Memory B cell (primary cell): ENCODE measurements around the gene CDKL5.

ENCODE experiments used
- ATAC-seq: fragments of 150-1000 bp; cut with Tn5 transposase; 2 replicates; pipeline ENCODE4 v1.10.0; 2021; ENCODE audit warnings: low read depth, mild to moderate bottlenecking, moderate library complexity
- DNase-seq, 2 donors: peaks; one replicate each; pipeline ENCODE4 v3.0.0; 2022; ENCODE audit warnings: low spot score in 2 of 2
- H3K27ac Mint-ChIP-seq: one replicate; pipeline ENCODE4 v1.8.0; 2022; ENCODE audit warnings: mild to moderate bottlenecking, moderate library complexity, mixed read lengths
- H3K27me3 Mint-ChIP-seq: one replicate; pipeline ENCODE4 v1.8.0; 2022; ENCODE audit warnings: mixed read lengths
- H3K36me3 Mint-ChIP-seq: one replicate; pipeline ENCODE4 v1.8.0; 2022; ENCODE audit warnings: mild to moderate bottlenecking, mixed read lengths
- H3K4me1 Mint-ChIP-seq: one replicate; pipeline ENCODE4 v1.8.0; 2022; ENCODE audit warnings: mixed read lengths
- H3K4me3 Mint-ChIP-seq: one replicate; pipeline ENCODE4 v1.8.0; 2022; ENCODE audit warnings: mild to moderate bottlenecking, moderate library complexity, mixed read lengths
- H3K9me3 Mint-ChIP-seq: one replicate; pipeline ENCODE4 v1.8.0; 2022; ENCODE audit warnings: mixed read lengths

CDKL5 gene

GRCh38 chrX:18616688-18617406, 191.4 kb downstream of the CDKL5 start:
- ATAC-seq = no peak
- H3K9me3 Mint-ChIP-seq = no peaks in the 10 kb centered on the region
- peaks cover 11% of the 10 kb centered on the region for H3K36me3 Mint-ChIP-seq
- no peaks in the 10 kb centered on the region for H3K4me1 Mint-ChIP-seq
- H3K27me3 Mint-ChIP-seq = no peaks in the 10 kb centered on the region
- H3K27ac Mint-ChIP-seq = no peak overlapping the region
- no peak overlapping the region for H3K4me3 Mint-ChIP-seq
- DNase-seq = no peak

GRCh38 chrX:18617407-18617750, 192.0 kb downstream of the CDKL5 start:
- H3K4me1 Mint-ChIP-seq = no peaks in the 10 kb centered on the region
- peaks cover 11% of the 10 kb centered on the region for H3K36me3 Mint-ChIP-seq
- no peaks in the 10 kb centered on the region for H3K27me3 Mint-ChIP-seq
- no peak overlapping the region for H3K4me3 Mint-ChIP-seq
- no peak overlapping the region for H3K27ac Mint-ChIP-seq
- no peak for ATAC-seq
- no peak for DNase-seq
- H3K9me3 Mint-ChIP-seq = no peaks in the 10 kb centered on the region

GRCh38 chrX:18619288-18619687, 193.9 kb downstream of the CDKL5 start:
- Mint-ChIP-seq H3K4me1 (no peaks in the 10 kb centered on the region), H3K9me3 (no peaks in the 10 kb centered on the region), H3K36me3 (peaks cover 9% of the 10 kb centered on the region)

GRCh38 chrX:18620349-18620748, 194.9 kb downstream of the CDKL5 start:
- DNase-seq = no peak
- no peak overlapping the region for H3K27ac Mint-ChIP-seq
- ATAC-seq = no peak

More at GRCh38 chrX:18619288-18619687, 193.9 kb downstream of the CDKL5 start:
- no peak overlapping the region for H3K4me3 Mint-ChIP-seq
- H3K27me3 Mint-ChIP-seq = no peaks in the 10 kb centered on the region
- ATAC-seq (no peak), DNase-seq (no peak)
- H3K27ac Mint-ChIP-seq = no peak overlapping the region

GRCh38 chrX:18624599-18624998, 199.2 kb downstream of the CDKL5 start:
- peaks cover 8% of the 10 kb centered on the region for H3K36me3 Mint-ChIP-seq
- no peak overlapping the region for H3K27ac Mint-ChIP-seq
- no peak overlapping the region for H3K4me3 Mint-ChIP-seq
- DNase-seq = no peak
- no peak for ATAC-seq
- no peaks in the 10 kb centered on the region for H3K27me3 Mint-ChIP-seq
- no peaks in the 10 kb centered on the region for H3K9me3 Mint-ChIP-seq
- no peaks in the 10 kb centered on the region for H3K4me1 Mint-ChIP-seq

More at GRCh38 chrX:18620349-18620748, 194.9 kb downstream of the CDKL5 start:
- Mint-ChIP-seq H3K4me3 (no peak overlapping the region), H3K4me1 (no peaks in the 10 kb centered on the region), H3K9me3 (no peaks in the 10 kb centered on the region), H3K36me3 (peaks cover 13% of the 10 kb centered on the region), H3K27me3 (no peaks in the 10 kb centered on the region)

GRCh38 chrX:18630934-18631333, 205.5 kb downstream of the CDKL5 start:
- Mint-ChIP-seq H3K4me3 (no peak overlapping the region), H3K4me1 (no peaks in the 10 kb centered on the region), H3K9me3 (no peaks in the 10 kb centered on the region), H3K27ac (no peak overlapping the region), H3K36me3 (peaks cover 7% of the 10 kb centered on the region), H3K27me3 (no peaks in the 10 kb centered on the region)
- DNase-seq (no peak), ATAC-seq (no peak)

- no peak for DNase-seq
- Mint-ChIP-seq H3K9me3 (no peaks in the 10 kb centered on the region), H3K4me1 (no peaks in the 10 kb centered on the region), H3K27me3 (no peaks in the 10 kb centered on the region), H3K36me3 (no peaks in the 10 kb centered on the region), H3K4me3 (no peak overlapping the region), H3K27ac (no peak overlapping the region)
- no peak for ATAC-seq
Measured at GRCh38 chrX:18638398-18638797, 213.0 kb downstream of the CDKL5 start.

GRCh38 chrX:18639280-18639679, 213.9 kb downstream of the CDKL5 start:
- no peaks in the 10 kb centered on the region for H3K27me3 Mint-ChIP-seq
- H3K4me1 Mint-ChIP-seq = no peaks in the 10 kb centered on the region
- no peaks in the 10 kb centered on the region for H3K36me3 Mint-ChIP-seq
- DNase-seq (no peak), ATAC-seq (no peak)
- no peak overlapping the region for H3K27ac Mint-ChIP-seq
- H3K9me3 Mint-ChIP-seq = no peaks in the 10 kb centered on the region
- no peak overlapping the region for H3K4me3 Mint-ChIP-seq

GRCh38 chrX:18640686-18641085, 215.3 kb downstream of the CDKL5 start:
- no peaks in the 10 kb centered on the region for H3K9me3 Mint-ChIP-seq
- ATAC-seq (no peak), DNase-seq (no peak)
- H3K4me1 Mint-ChIP-seq = no peaks in the 10 kb centered on the region
- no peak overlapping the region for H3K27ac Mint-ChIP-seq
- no peaks in the 10 kb centered on the region for H3K36me3 Mint-ChIP-seq
- H3K27me3 Mint-ChIP-seq = no peaks in the 10 kb centered on the region
- no peak overlapping the region for H3K4me3 Mint-ChIP-seq

- DNase-seq (no peak), ATAC-seq (no peak)
- Mint-ChIP-seq H3K9me3 (peaks cover 2% of the 10 kb centered on the region), H3K4me1 (no peaks in the 10 kb centered on the region), H3K4me3 (no peak overlapping the region), H3K27ac (no peak overlapping the region), H3K27me3 (peaks cover 2% of the 10 kb centered on the region), H3K36me3 (no peaks in the 10 kb centered on the region)
Measured at GRCh38 chrX:18643243-18643642, 217.8 kb downstream of the CDKL5 start.

GRCh38 chrX:18643853-18644252, 218.4 kb downstream of the CDKL5 start:
- H3K4me3 Mint-ChIP-seq = no peak overlapping the region
- ATAC-seq (no peak), DNase-seq (no peak)
- H3K4me1 Mint-ChIP-seq = no peaks in the 10 kb centered on the region
- H3K36me3 Mint-ChIP-seq = no peaks in the 10 kb centered on the region
- peaks cover 2% of the 10 kb centered on the region for H3K9me3 Mint-ChIP-seq
- no peak overlapping the region for H3K27ac Mint-ChIP-seq
- peaks cover 2% of the 10 kb centered on the region for H3K27me3 Mint-ChIP-seq

GRCh38 chrX:18647621-18648020, 222.2 kb downstream of the CDKL5 start:
- no peak overlapping the region for H3K27ac Mint-ChIP-seq
- peaks cover 2% of the 10 kb centered on the region for H3K9me3 Mint-ChIP-seq
- no peak for ATAC-seq
- no peak for DNase-seq
- peaks cover 2% of the 10 kb centered on the region for H3K27me3 Mint-ChIP-seq
- H3K36me3 Mint-ChIP-seq = no peaks in the 10 kb centered on the region
- no peaks in the 10 kb centered on the region for H3K4me1 Mint-ChIP-seq
- H3K4me3 Mint-ChIP-seq = no peak overlapping the region

- H3K9me3 Mint-ChIP-seq = peaks cover 2% of the 10 kb centered on the region
- ATAC-seq (no peak), DNase-seq (no peak)
- H3K27ac Mint-ChIP-seq = no peak overlapping the region
- no peaks in the 10 kb centered on the region for H3K4me1 Mint-ChIP-seq
- H3K36me3 Mint-ChIP-seq = no peaks in the 10 kb centered on the region
- no peak overlapping the region for H3K4me3 Mint-ChIP-seq
- H3K27me3 Mint-ChIP-seq = peaks cover 2% of the 10 kb centered on the region
Measured at GRCh38 chrX:18649498-18649951, 224.1 kb downstream of the CDKL5 start.

- no peak for DNase-seq
- Mint-ChIP-seq H3K36me3 (no peaks in the 10 kb centered on the region), H3K4me1 (no peaks in the 10 kb centered on the region), H3K4me3 (no peak overlapping the region), H3K27ac (no peak overlapping the region), H3K9me3 (peaks cover 2% of the 10 kb centered on the region), H3K27me3 (peaks cover 2% of the 10 kb centered on the region)
- ATAC-seq = no peak
Measured at GRCh38 chrX:18650662-18651061, 225.3 kb downstream of the CDKL5 start.

- H3K36me3 Mint-ChIP-seq = no peaks in the 10 kb centered on the region
- no peak for DNase-seq
Measured at GRCh38 chrX:18652636-18653035, 227.2 kb downstream of the CDKL5 start.

More at GRCh38 chrX:18652636-18653035, 227.2 kb downstream of the CDKL5 start:
- Mint-ChIP-seq H3K9me3 (no peaks in the 10 kb centered on the region), H3K27ac (no peak overlapping the region), H3K4me3 (no peak overlapping the region), H3K27me3 (no peaks in the 10 kb centered on the region), H3K4me1 (no peaks in the 10 kb centered on the region)
- ATAC-seq = no peak
